IMR-90 (cell line): Measurements from ENCODE around the gene ZBTB45. TPM values are rescaled to one million over a fixed set of nuclear protein-coding genes. Genes with fewer than 3 reads are reported as not detected.
A peak's percentile ranks its signal among the peaks of the same experiment; 100 is the strongest.

ENCODE experiments used
- ATAC-seq: fragments of 200-7000 bp; cut with Tn5 transposase; 2 replicates; pipeline ENCODE4 v1.9.1; 2020; ENCODE audit warnings: low read depth, mild to moderate bottlenecking, moderate library complexity
- BruUV-seq: library from RNA; stranded (reverse); fragments of 400-500 nt; replicated peaks from 2 replicates; lab custom pipeline; 2021; lab: Mats Ljungman, UMichigan
- CTCF ChIA-PET: fragments of 300-600 bp; formaldehyde crosslinking; extraction: SDS; loops from one replicate; lab custom pipeline; 2021; ENCODE audit warnings: antibody characterized with exemption; lab: Yijun Ruan, JAX
- POLR2A ChIA-PET: fragments of 300-600 bp; sonication (Branson Sonifier 250); formaldehyde crosslinking; loops from one replicate; lab custom pipeline; 2022; ENCODE audit warnings: antibody characterized with exemption; ENCODE audit not compliant: unreplicated experiment; lab: Charles Lee
- DNase-seq: peaks from one replicate; pipeline ENCODE4 v3.0.0; 2013
- H2AFZ ChIP-seq: replicated peaks from 2 replicates; pipeline ENCODE3; 2013; ENCODE audit warnings: low read length, mild to moderate bottlenecking; ENCODE audit not compliant: poor library complexity
- H2AK5ac ChIP-seq: 2 replicates; pipeline ENCODE4 v1.6.1; 2013; ENCODE audit warnings: low read depth, low read length, inconsistent platforms
- H2AK9ac ChIP-seq: replicated peaks from 2 replicates; pipeline ENCODE3; 2013; ENCODE audit warnings: mild to moderate bottlenecking, low read depth, low read length, moderate library complexity; ENCODE audit not compliant: poor library complexity
- H2BK120ac ChIP-seq: 2 replicates; pipeline ENCODE4 v1.6.1; 2013; ENCODE audit warnings: low read depth, low read length, inconsistent platforms
- H2BK15ac ChIP-seq: 3 replicates; pipeline ENCODE4 v1.6.1; 2013; ENCODE audit warnings: low read depth, low read length, inconsistent platforms
- H2BK20ac ChIP-seq: 2 replicates; pipeline ENCODE4 v1.6.1; 2013; ENCODE audit warnings: low read depth, mild to moderate bottlenecking, inconsistent platforms, low read length, moderate library complexity
- H2BK5ac ChIP-seq: 2 replicates; pipeline ENCODE4 v1.6.1; 2013; ENCODE audit warnings: mild to moderate bottlenecking, low read depth, low read length, inconsistent platforms; ENCODE audit not compliant: poor library complexity, severe bottlenecking
- H3K14ac ChIP-seq: replicated peaks from 2 replicates; pipeline ENCODE4 v1.6.1; 2013; ENCODE audit warnings: low read depth, low read length, inconsistent platforms
- H3K18ac ChIP-seq: 2 replicates; pipeline ENCODE4 v1.6.1; 2013; ENCODE audit warnings: low read depth, low read length, control low read depth
- H3K23ac ChIP-seq: 2 replicates; pipeline ENCODE4 v1.6.1; 2013; ENCODE audit warnings: low read depth, low read length, inconsistent platforms
- H3K27ac ChIP-seq: 2 replicates; pipeline ENCODE4 v1.5.1; 2013; ENCODE audit warnings: mild to moderate bottlenecking, control low read depth, low read length; ENCODE audit not compliant: insufficient read depth
- H3K27me3 ChIP-seq: 2 replicates; pipeline ENCODE4 v1.6.1; 2013; ENCODE audit warnings: low read length; ENCODE audit not compliant: control insufficient read depth, insufficient read depth
- H3K36me3 ChIP-seq: 2 replicates; pipeline ENCODE4 v1.6.1; 2013; ENCODE audit warnings: low read length, mixed read lengths; ENCODE audit not compliant: control insufficient read depth, insufficient read depth
- H3K4ac ChIP-seq: 2 replicates; pipeline ENCODE4 v1.6.1; 2013; ENCODE audit warnings: low read depth, low read length, inconsistent platforms
- H3K4me1 ChIP-seq: 2 replicates; pipeline ENCODE4 v1.6.1; 2013; ENCODE audit warnings: low read length, mixed read lengths; ENCODE audit not compliant: control insufficient read depth, insufficient read depth
- H3K4me2 ChIP-seq: 2 replicates; pipeline ENCODE4 v1.6.1; 2013; ENCODE audit warnings: low read depth, mild to moderate bottlenecking, control low read depth, low read length, moderate library complexity
- H3K4me3 ChIP-seq: 2 replicates; pipeline ENCODE4 v1.5.1; 2013; ENCODE audit warnings: low read depth, mild to moderate bottlenecking, control low read depth, low read length, moderate library complexity; ENCODE audit not compliant: insufficient read depth
- H3K56ac ChIP-seq: 2 replicates; pipeline ENCODE4 v1.6.1; 2013; ENCODE audit warnings: low read length, inconsistent platforms; ENCODE audit not compliant: insufficient read depth; ENCODE audit errors: extremely low read depth
- H3K79me1 ChIP-seq, 2 experiments: 2 replicates each; pipeline ENCODE4 v1.6.1; 2013; ENCODE audit warnings: low read length in 2 of 2, inconsistent platforms in 1 of 2, low read depth in 1 of 2
- H3K9ac ChIP-seq: 2 replicates; pipeline ENCODE4 v1.6.1; 2013; ENCODE audit warnings: low read depth, low read length, control low read depth
- H3K9me1 ChIP-seq: 2 replicates; pipeline ENCODE4 v1.6.1; 2013; ENCODE audit warnings: low read length, inconsistent platforms; ENCODE audit not compliant: insufficient read depth
- H3K9me3 ChIP-seq: 2 replicates; pipeline ENCODE4 v1.6.1; 2013; ENCODE audit warnings: low read length; ENCODE audit not compliant: control insufficient read depth, insufficient read depth
- H4K20me1 ChIP-seq: 2 replicates; pipeline ENCODE4 v1.6.1; 2013; ENCODE audit warnings: low read length, inconsistent platforms; ENCODE audit not compliant: insufficient read depth
- H4K5ac ChIP-seq: 2 replicates; pipeline ENCODE4 v1.6.1; 2013; ENCODE audit warnings: mild to moderate bottlenecking, low read depth, low read length, control low read depth
- H4K8ac ChIP-seq, 2 experiments: 2 replicates each; pipeline ENCODE4 v1.6.1; 2013; ENCODE audit warnings: low read depth in 2 of 2, low read length in 2 of 2, control low read depth in 1 of 2, inconsistent platforms in 1 of 2
- H4K91ac ChIP-seq: 2 replicates; pipeline ENCODE4 v1.6.1; 2013; ENCODE audit warnings: low read depth, low read length, inconsistent platforms; ENCODE audit not compliant: insufficient read depth
- MXI1 ChIP-seq: IDR thresholded peaks from 2 replicates; pipeline ENCODE4 v1.6.1; 2012; ENCODE audit warnings: low read depth, mild to moderate bottlenecking, low read length, moderate library complexity, borderline replicate concordance
- RCOR1 ChIP-seq: IDR thresholded peaks from 2 replicates; pipeline ENCODE4 v1.6.1; 2012; ENCODE audit warnings: mild to moderate bottlenecking, low read length, improper control_type of control experiment; ENCODE audit not compliant: insufficient replicate concordance
- WGBS, 2 experiments: methylation state at CpG; one replicate each; pipeline versions ENCODE4 v1.1.5 to v1.1.7; 2013; ENCODE audit warnings: missing lambda C conversion rate in 2 of 2; ENCODE audit not compliant: insufficient read length in 1 of 2; ENCODE audit errors: extremely low coverage in 2 of 2; 5-methylcytosine and 5-hydroxymethylcytosine counted together
- dilution Hi-C: fragments of 300-500 bp; cut with HindIII; formaldehyde crosslinking; loops from one replicate; pipeline ENCODE4 v1.14.3; 2018; ENCODE audit warnings: low sequenced_read_pairs; ENCODE audit not compliant: unreplicated experiment
- in situ Hi-C: fragments of 300-500 bp; cut with MboI; formaldehyde crosslinking; loops from 3 replicates; pipeline ENCODE4 v1.14.3; 2019; ENCODE audit warnings: low sequenced_read_pairs, inconsistent platforms, mixed read lengths
- intact Hi-C: fragments of 100-400 bp; cut with micrococcal nuclease; formaldehyde crosslinking; loops from 2 replicates; pipeline ENCODE4 v1.10.0; 2022
- polyA plus RNA-seq, 3 experiments: library from polyadenylated mRNA; depleted of rRNA; stranded (reverse); fragments of >200 nt; gene quantifications; 2 replicates each; pipeline ENCODE4 v1.2.3, GENCODE V29; 2012; ENCODE audit warnings: low replicate concordance in 1 of 3
- total RNA-seq: library from RNA; depleted of rRNA; stranded (reverse); fragments of >200 nt; gene quantifications from 2 replicates; pipeline ENCODE4 v1.2.3, GENCODE V29; 2012
- TF ChIP-seq, protein P1 (sequence below): fragments of 150-350 bp; IDR thresholded peaks from 2 replicates; pipeline ENCODE4 v1.6.1; 2016; ENCODE audit warnings: low read depth, mild to moderate bottlenecking, low read length, moderate library complexity, borderline replicate concordance

Gene ZBTB45
- total and polyA plus RNA-seq, 2 of the 4 experiments (the other 2 are of a cell fraction), result 1.4 to 9.7 TPM

DNA sequence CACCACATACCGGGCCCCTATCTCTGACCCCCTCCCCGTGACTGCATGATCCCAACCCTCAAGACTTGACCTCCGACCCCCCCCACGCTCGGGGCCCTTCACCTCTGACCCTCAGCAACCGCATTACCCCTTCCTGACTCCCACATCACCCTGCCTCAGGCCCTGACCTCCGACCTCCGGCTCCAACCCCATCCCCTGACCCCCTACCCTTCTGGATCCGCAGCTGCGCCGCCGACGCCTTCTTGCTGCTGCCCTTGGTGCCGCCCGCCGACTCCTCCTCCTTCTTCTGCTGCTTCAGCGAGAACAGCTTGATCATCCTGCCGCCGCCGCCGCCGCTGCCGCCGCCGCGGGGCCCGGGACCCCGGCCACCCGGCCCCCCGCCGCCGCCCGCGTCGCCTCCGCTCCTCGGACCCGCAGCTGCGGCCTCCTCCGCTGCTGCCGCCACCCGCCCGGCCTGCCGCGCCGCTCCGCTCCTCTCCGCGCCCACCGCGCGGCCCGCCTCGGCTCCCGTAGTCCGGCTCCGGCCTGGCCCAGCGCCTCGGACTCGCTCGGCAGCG lies 38.5 kb upstream of the ZBTB45 start, which contains the start of gene UBE2M:
TSS of gene UBE2M (minus strand) at position 546 of the 557 bp plus-strand sequence. CDS start at position 316, 230 bp downstream.
- 0 out of 2 replicates have a peak, but pooled peaks have one; percentile 18 for TF ChIP-seq MXI1
- TF ChIP-seq RCOR1, result no peak
- TF ChIP-seq, protein P1, sequence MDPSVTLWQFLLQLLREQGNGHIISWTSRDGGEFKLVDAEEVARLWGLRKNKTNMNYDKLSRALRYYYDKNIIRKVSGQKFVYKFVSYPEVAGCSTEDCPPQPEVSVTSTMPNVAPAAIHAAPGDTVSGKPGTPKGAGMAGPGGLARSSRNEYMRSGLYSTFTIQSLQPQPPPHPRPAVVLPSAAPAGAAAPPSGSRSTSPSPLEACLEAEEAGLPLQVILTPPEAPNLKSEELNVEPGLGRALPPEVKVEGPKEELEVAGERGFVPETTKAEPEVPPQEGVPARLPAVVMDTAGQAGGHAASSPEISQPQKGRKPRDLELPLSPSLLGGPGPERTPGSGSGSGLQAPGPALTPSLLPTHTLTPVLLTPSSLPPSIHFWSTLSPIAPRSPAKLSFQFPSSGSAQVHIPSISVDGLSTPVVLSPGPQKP, result no peak
- intact Hi-C loops (loop anchor here (2.0 kb wide), 1 partner anchor 13 kb away; the partner anchor contains the start of gene TRIM28), dilution Hi-C loops (no loop called here), in situ Hi-C loops (no loop called here)
- H3K36me3 ChIP-seq, result peaks cover 13% of the 10 kb centered on the region; the same call in 1 of the 2 replicates
- H3K4me2 ChIP-seq, result peak within 1 kb of the TSS; percentile 91
- peak within 1 kb of the TSS; percentile 81 for H3K4me3 ChIP-seq
- ChIA-PET POLR2A (no interaction called here), CTCF (no interaction called here)
- H3K27me3 ChIP-seq, result no peaks in the 10 kb centered on the region
- peak within 1 kb of the TSS; percentile 100 for H2AK9ac ChIP-seq
- H4K5ac ChIP-seq, result peak within 1 kb of the TSS; percentile 95
- H2BK20ac ChIP-seq, result peak within 1 kb of the TSS; percentile 32; the same call in 1 of the 2 replicates
- peak within 1 kb of the TSS; percentile 99 for H3K14ac ChIP-seq
- peak within 1 kb of the TSS; percentile 99 for H3K4ac ChIP-seq
- H3K9me1 ChIP-seq, result peaks cover 28% of the 10 kb centered on the region
- peak within 1 kb of the TSS; percentile 100 for H2BK5ac ChIP-seq
- peak within 1 kb of the TSS; percentile 94 for H3K18ac ChIP-seq
- peaks cover 32% of the 10 kb centered on the region for H3K4me1 ChIP-seq
- peak within 1 kb of the TSS; percentile 100 for H4K8ac ChIP-seq
- peak within 1 kb of the TSS; percentile 99 for H4K91ac ChIP-seq
- H3K27ac ChIP-seq, result peak within 1 kb of the TSS; percentile 100
- peak within 1 kb of the TSS; percentile 67; the same call in 1 of the 3 replicates for H2BK15ac ChIP-seq
- peak within 1 kb of the TSS; percentile 99 for H2AK5ac ChIP-seq
- peak within 1 kb of the TSS; percentile 99 for H3K23ac ChIP-seq
- H3K9ac ChIP-seq, result peak within 1 kb of the TSS; percentile 99
- BruUV-seq, result no TSS peak
- H3K9me3 ChIP-seq, result no peaks in the 10 kb centered on the region
- peak within 1 kb of the TSS; percentile 98 for H3K56ac ChIP-seq
- 0% methylated on average over 30 of the region's 62 CpGs; no CpG with 5 or more reads in 1 of the 2 experiments for WGBS, 2 experiments
- peak; percentile 1 for ATAC-seq
- peak within 1 kb of the TSS; percentile 100 for H2AFZ ChIP-seq
- DNase-seq, result no peak
- peak within 1 kb of the TSS; percentile 84 for H2BK120ac ChIP-seq
- H3K79me1 ChIP-seq, result peaks cover 18 to 58% of the 10 kb centered on the region in 2 experiments
- peaks cover 12% of the 10 kb centered on the region for H4K20me1 ChIP-seq
